Naive thymus-derived CD4-positive, alpha-beta T cell (primary cell): ENCODE data around the gene CAND2. TPM values are rescaled to one million over a fixed set of nuclear protein-coding genes. Genes with fewer than 3 reads are reported as not detected.
A peak's percentile ranks its signal among the peaks of the same experiment; 100 is the strongest.

Experiments used
- ATAC-seq: fragments of 150-1000 bp; cut with Tn5 transposase; 2 replicates; pipeline ENCODE4 v1.10.0; 2021; ENCODE audit warnings: mild to moderate bottlenecking, moderate library complexity
- CTCF ChIA-PET: fragments of 350-600 bp; sonication (Branson Sonifier 250); formaldehyde crosslinking; loops from one replicate; lab custom pipeline; 2021; ENCODE audit warnings: antibody characterized with exemption; lab: Charles Lee
- POLR2A ChIA-PET: fragments of 350-600 bp; sonication (Branson Sonifier 250); formaldehyde crosslinking; loops from one replicate; lab custom pipeline; 2021; ENCODE audit warnings: antibody characterized with exemption, inconsistent platforms; lab: Charles Lee
- DNase-seq, 9 donors: peaks; one replicate each; pipeline versions ENCODE4 v3.0.0 to v3.0.0-alpha.2; 2020 to 2022; ENCODE audit warnings: mixed read lengths in 1 of 9
- H3K27ac ChIP-seq: one replicate; pipeline ENCODE4 v1.7.0; 2013; ENCODE audit warnings: mild to moderate bottlenecking, low read depth, low read length, moderate library complexity
- H3K27me3 ChIP-seq, 2 donors: one replicate each; pipeline ENCODE4 v1.7.0; 2013; ENCODE audit warnings: low read length in 2 of 2, mild to moderate bottlenecking in 2 of 2, moderate library complexity in 2 of 2; ENCODE audit not compliant: control insufficient read depth in 2 of 2, insufficient read depth in 2 of 2
- H3K36me3 ChIP-seq, 3 experiments: 1 replicate in 2 of 3; 2 replicates in 1 of 3; pipeline ENCODE4 v1.7.0; 2013; ENCODE audit warnings: low read length in 3 of 3, mild to moderate bottlenecking in 3 of 3, moderate library complexity in 1 of 3; ENCODE audit not compliant: insufficient read depth in 3 of 3, control insufficient read depth in 2 of 3
- H3K4me1 ChIP-seq, 2 donors: one replicate each; pipeline ENCODE4 v1.7.0; 2013; ENCODE audit warnings: low read length in 2 of 2, mild to moderate bottlenecking in 2 of 2, moderate library complexity in 1 of 2; ENCODE audit not compliant: control insufficient read depth in 2 of 2, insufficient read depth in 2 of 2
- H3K4me3 ChIP-seq: 2 replicates; pipeline ENCODE4 v1.7.0; 2013; ENCODE audit warnings: mild to moderate bottlenecking, low read length
- H3K9me3 ChIP-seq, 3 experiments: 1 replicate in 2 of 3; 2 replicates in 1 of 3; pipeline ENCODE4 v1.7.0; 2013; ENCODE audit warnings: low read length in 3 of 3; ENCODE audit not compliant: control insufficient read depth in 2 of 3
- H3K27ac Mint-ChIP-seq, 9 donors: one replicate each; pipeline ENCODE4 v1.8.0; 2020 to 2022; ENCODE audit warnings: mixed read lengths in 9 of 9, mild to moderate bottlenecking in 8 of 9, moderate library complexity in 5 of 9, inconsistent platforms in 2 of 9
- H3K27me3 Mint-ChIP-seq, 5 donors: one replicate each; pipeline ENCODE4 v1.8.0; 2021 to 2022; ENCODE audit warnings: mixed read lengths in 5 of 5, mild to moderate bottlenecking in 1 of 5
- H3K36me3 Mint-ChIP-seq, 5 donors: one replicate each; pipeline ENCODE4 v1.8.0; 2020 to 2022; ENCODE audit warnings: mixed read lengths in 5 of 5, mild to moderate bottlenecking in 3 of 5, inconsistent platforms in 1 of 5
- H3K4me1 Mint-ChIP-seq, 7 donors: one replicate each; pipeline ENCODE4 v1.8.0; 2020 to 2022; ENCODE audit warnings: mixed read lengths in 7 of 7, mild to moderate bottlenecking in 3 of 7, inconsistent platforms in 1 of 7
- H3K4me3 Mint-ChIP-seq, 10 donors: one replicate each; pipeline ENCODE4 v1.8.0; 2020 to 2022; ENCODE audit warnings: mild to moderate bottlenecking in 10 of 10, mixed read lengths in 10 of 10, moderate library complexity in 6 of 10, inconsistent platforms in 2 of 10
- H3K9me3 Mint-ChIP-seq, 11 donors: one replicate each; pipeline ENCODE4 v1.8.0; 2020 to 2022; ENCODE audit warnings: mixed read lengths in 11 of 11, mild to moderate bottlenecking in 4 of 11, inconsistent platforms in 1 of 11, moderate library complexity in 1 of 11
- intact Hi-C, 2 donors: fragments of 100-400 bp; cut with micrococcal nuclease; formaldehyde crosslinking; loops; one replicate each; pipeline ENCODE4 v1.15.1; 2023
- polyA plus RNA-seq, 2 donors: library from polyadenylated mRNA; unstranded; fragments of 300-500 nt; fragmentation: Illumina TruSeq; gene quantifications; one replicate each; pipeline ENCODE4 v1.2.3, GENCODE V29; 2021
- total RNA-seq, 6 experiments: library from RNA in 5 of 6; stranded (reverse) in 5 of 6; gene quantifications; 1 replicate in 5 of 6; 2 replicates in 1 of 6; pipeline ENCODE4 v1.2.3 and lab custom pipeline; 2021 to 2026

The CAND2 gene
- total and polyA plus RNA-seq, 7 experiments from 2014 or later, result 0.15 to 8.2 (median 4.3) TPM

DNA sequence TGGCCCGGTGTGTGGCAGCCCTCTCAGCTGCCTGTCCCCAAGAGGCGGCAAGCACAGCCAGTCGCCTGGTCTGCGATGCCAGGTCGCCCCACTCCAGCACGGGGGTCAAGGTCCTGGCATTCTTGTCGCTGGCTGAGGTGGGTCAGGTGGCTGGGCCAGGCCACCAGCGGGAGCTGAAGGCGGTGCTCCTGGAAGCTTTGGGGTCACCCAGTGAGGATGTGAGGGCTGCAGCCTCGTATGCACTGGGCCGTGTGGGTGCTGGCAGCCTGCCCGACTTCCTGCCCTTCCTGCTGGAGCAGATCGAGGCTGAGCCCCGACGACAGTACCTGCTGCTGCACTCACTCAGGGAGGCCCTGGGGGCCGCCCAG is 20.8 kb downstream of the CAND2 start:
- POLR2A ChIA-PET, result no interaction called here
- ATAC-seq (peak; percentile 24), DNase-seq (no peak)
- H3K4me3 ChIP-seq, result no peak overlapping the region
- peaks cover 0 to 20% (median 0%) of the 10 kb centered on the region in 3 experiments for H3K36me3 ChIP-seq
- H3K27me3 ChIP-seq, result no peaks in the 10 kb centered on the region
- CTCF ChIA-PET, result no interaction called here
- no peaks in the 10 kb centered on the region for H3K9me3 ChIP-seq
- H3K27me3 Mint-ChIP-seq, result peaks cover 0 to 2% (median 0%) of the 10 kb centered on the region in 5 donors
- H3K4me1 ChIP-seq, result no peaks in the 10 kb centered on the region
- H3K9me3 Mint-ChIP-seq, result no peaks in the 10 kb centered on the region
- no peak overlapping the region for H3K27ac Mint-ChIP-seq
- H3K27ac ChIP-seq, result no peak overlapping the region
- intact Hi-C loops, result no loop called here
- H3K4me3 Mint-ChIP-seq, result no peak overlapping the region
- H3K4me1 Mint-ChIP-seq, result no peaks in the 10 kb centered on the region
- H3K36me3 Mint-ChIP-seq, result peaks cover 0 to 12% (median 0%) of the 10 kb centered on the region in 5 donors

DNA sequence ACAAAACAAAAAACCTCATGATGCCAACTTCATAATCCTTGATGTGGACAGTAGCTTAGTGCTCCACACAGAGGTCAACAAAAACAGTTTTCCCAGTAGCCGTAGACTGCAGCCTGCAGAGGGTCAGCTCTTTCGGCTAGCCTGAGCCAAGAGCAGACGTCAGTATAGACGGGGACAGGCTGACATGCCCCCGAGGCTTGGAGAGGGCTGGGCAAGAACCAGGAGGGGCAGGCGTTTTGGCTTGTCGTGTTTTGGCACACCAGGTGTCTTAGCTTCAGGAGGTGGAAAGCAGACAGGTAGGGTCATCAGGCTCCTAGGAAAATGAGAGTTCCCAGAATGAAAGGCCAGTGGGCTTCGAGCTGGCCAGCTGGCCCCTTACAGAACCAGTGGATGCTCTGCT is 21.8 kb downstream of the CAND2 start:
- Mint-ChIP-seq H3K4me3 (no peak overlapping the region), H3K27me3 (peaks cover 0 to 2% (median 0%) of the 10 kb centered on the region in 5 donors), H3K27ac (no peak overlapping the region), H3K4me1 (no peaks in the 10 kb centered on the region), H3K9me3 (no peaks in the 10 kb centered on the region), H3K36me3 (peaks cover 0 to 12% (median 0%) of the 10 kb centered on the region in 5 donors)
- Histone ChIP-seq H3K4me3 (no peak overlapping the region), H3K27me3 (no peaks in the 10 kb centered on the region), H3K4me1 (no peaks in the 10 kb centered on the region), H3K9me3 (no peaks in the 10 kb centered on the region), H3K27ac (no peak overlapping the region), H3K36me3 (peaks cover 0 to 20% (median 0%) of the 10 kb centered on the region in 3 experiments)
- CTCF ChIA-PET, result no interaction called here
- POLR2A ChIA-PET, result no interaction called here
- intact Hi-C loops, result no loop called here
- no peak for ATAC-seq
- DNase-seq, result no peak

DNA sequence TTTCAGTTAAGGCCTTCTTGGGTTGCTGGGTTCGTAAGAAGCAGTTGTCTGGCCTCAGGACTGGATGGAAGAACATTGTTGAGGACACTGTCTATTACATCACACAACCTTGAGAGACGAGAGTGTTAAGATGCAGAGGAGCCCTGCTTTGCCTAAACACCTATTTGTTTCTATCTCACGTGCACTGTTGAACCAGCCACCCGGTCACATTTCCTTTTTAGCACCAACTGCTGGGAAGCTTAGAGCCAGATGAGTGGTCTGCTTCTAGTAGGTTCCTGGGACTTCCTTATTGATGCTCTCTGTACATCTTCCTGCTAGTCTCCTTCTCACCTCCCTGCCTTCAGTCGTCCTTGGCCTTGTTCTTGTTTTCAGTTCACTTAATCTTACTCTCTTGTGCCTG is 22.3 kb downstream of the CAND2 start:
- H3K27me3 Mint-ChIP-seq, result peaks cover 0 to 2% (median 0%) of the 10 kb centered on the region in 5 donors
- no peaks in the 10 kb centered on the region for H3K9me3 Mint-ChIP-seq
- intact Hi-C loops, result no loop called here
- Histone ChIP-seq H3K4me1 (no peaks in the 10 kb centered on the region), H3K9me3 (no peaks in the 10 kb centered on the region), H3K4me3 (no peak overlapping the region), H3K27me3 (no peaks in the 10 kb centered on the region), H3K27ac (no peak overlapping the region), H3K36me3 (peaks cover 0 to 20% (median 0%) of the 10 kb centered on the region in 3 experiments)
- H3K36me3 Mint-ChIP-seq, result peaks cover 0 to 12% (median 0%) of the 10 kb centered on the region in 5 donors
- H3K27ac Mint-ChIP-seq, result peak overlapping the region in 1 of 9 donors; percentile 47
- DNase-seq (no peak), ATAC-seq (no peak)
- ChIA-PET CTCF (no interaction called here), POLR2A (interaction anchor here (0.6 kb wide), 1 partner anchor 23 kb away, joined by 3 read pairs; no protein-coding TSS in a partner anchor)
- no peaks in the 10 kb centered on the region for H3K4me1 Mint-ChIP-seq
- H3K4me3 Mint-ChIP-seq, result no peak overlapping the region

DNA sequence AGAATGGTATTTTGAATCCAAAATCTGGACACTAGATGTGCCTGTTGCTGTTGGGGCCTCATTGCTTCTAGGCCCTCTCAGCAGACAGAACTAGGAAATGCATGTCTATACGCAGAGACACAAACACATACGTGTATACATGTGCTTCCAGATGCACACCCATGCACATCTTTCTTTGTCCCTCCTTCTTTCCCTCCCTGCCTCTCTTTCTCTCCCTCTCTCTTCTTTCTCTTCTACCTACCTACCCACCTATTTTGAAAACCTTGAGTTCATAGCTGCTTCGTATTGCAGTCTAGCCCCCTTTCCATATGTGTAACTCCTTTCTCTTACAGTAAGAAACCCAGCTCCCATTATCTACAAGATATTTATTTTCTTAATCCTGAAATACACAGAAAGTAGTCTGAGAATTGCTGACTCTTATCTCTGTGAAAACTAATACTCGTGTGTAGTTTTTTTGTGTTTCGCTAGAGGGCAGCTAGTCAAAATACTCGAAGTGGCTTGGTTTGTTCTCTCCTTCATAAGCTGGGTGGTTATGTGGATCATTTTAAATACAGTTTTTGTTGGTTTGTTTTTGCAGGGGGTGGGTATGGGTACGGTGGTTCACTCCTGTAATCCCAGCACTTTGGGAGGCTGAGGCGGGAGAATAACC is 26.4 kb downstream of the CAND2 start:
- DNase-seq (no peak), ATAC-seq (no peak)
- Mint-ChIP-seq H3K36me3 (peaks cover 0 to 12% (median 0%) of the 10 kb centered on the region in 5 donors), H3K4me3 (no peak overlapping the region), H3K4me1 (no peaks in the 10 kb centered on the region), H3K27me3 (peaks cover 0 to 2% (median 0%) of the 10 kb centered on the region in 5 donors), H3K9me3 (no peaks in the 10 kb centered on the region), H3K27ac (peak overlapping the region in 1 of 9 donors; percentile 56)
- no peaks in the 10 kb centered on the region for H3K9me3 ChIP-seq
- H3K27me3 ChIP-seq, result no peaks in the 10 kb centered on the region
- intact Hi-C loops, result no loop called here
- ChIA-PET CTCF (interaction anchor here (0.5 to 0.6 kb wide), 2 partner anchors 11 to 46 kb away, joined by 3 to 4 read pairs; no protein-coding TSS in a partner anchor), POLR2A (interaction anchor here (1.0 kb wide), 1 partner anchor 19 kb away, joined by 4 read pairs; no protein-coding TSS in a partner anchor)
- no peak overlapping the region for H3K27ac ChIP-seq
- no peaks in the 10 kb centered on the region for H3K4me1 ChIP-seq
- H3K4me3 ChIP-seq, result no peak overlapping the region
- no peaks in the 10 kb centered on the region for H3K36me3 ChIP-seq

DNA sequence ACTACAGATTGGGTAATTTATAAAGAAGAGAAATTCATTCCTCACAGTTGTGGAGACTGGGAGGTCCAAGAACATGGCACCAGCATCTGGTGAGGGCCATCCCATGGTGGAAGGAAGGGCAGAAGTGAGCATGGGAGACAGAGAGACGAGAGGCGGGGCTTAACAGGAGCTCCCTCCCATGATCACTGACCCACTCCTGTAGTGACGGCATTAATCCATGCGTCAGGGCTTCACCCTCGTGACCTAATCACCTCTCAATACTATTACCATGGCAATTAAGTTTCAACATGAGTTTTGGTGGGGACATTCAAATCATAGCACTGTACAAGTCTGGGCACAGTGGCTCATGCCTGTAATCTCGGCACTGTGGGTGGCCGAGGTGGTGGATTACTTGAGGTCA is 27.8 kb downstream of the CAND2 start:
- no peaks in the 10 kb centered on the region for H3K27me3 ChIP-seq
- Mint-ChIP-seq H3K4me3 (no peak overlapping the region), H3K4me1 (no peaks in the 10 kb centered on the region), H3K27ac (no peak overlapping the region), H3K36me3 (peaks cover 0 to 12% (median 0%) of the 10 kb centered on the region in 5 donors), H3K9me3 (no peaks in the 10 kb centered on the region), H3K27me3 (no peaks in the 10 kb centered on the region)
- ATAC-seq, result no peak
- no peaks in the 10 kb centered on the region for H3K36me3 ChIP-seq
- no peak for DNase-seq
- no peak overlapping the region for H3K4me3 ChIP-seq
- CTCF ChIA-PET, result no interaction called here
- no peak overlapping the region for H3K27ac ChIP-seq
- intact Hi-C loops, result no loop called here
- no peaks in the 10 kb centered on the region for H3K9me3 ChIP-seq
- H3K4me1 ChIP-seq, result no peaks in the 10 kb centered on the region
- POLR2A ChIA-PET, result no interaction called here

DNA sequence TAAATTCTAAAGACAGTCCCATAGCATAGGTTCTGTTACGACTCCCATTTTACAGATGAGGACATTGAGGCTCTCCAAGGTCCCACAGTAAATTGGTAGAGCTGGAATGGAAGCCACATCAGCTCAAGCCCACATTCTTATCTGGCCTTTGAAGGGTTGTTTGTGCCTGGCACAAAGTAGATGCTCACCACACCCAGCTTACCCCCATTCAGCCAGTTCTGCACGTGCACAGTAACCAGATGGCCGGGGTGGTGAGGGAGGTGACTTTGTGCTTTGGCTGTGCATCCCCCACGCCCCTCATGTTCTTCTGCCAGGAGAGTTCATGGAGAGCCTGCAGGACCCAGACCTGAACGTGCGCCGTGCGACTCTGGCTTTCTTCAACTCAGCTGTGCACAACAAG is 28.7 kb downstream of the CAND2 start:
- Mint-ChIP-seq H3K36me3 (peaks cover 0 to 12% (median 0%) of the 10 kb centered on the region in 5 donors), H3K4me3 (no peak overlapping the region), H3K27me3 (no peaks in the 10 kb centered on the region), H3K27ac (no peak overlapping the region), H3K9me3 (no peaks in the 10 kb centered on the region), H3K4me1 (no peaks in the 10 kb centered on the region)
- intact Hi-C loops, result no loop called here
- Histone ChIP-seq H3K9me3 (no peaks in the 10 kb centered on the region), H3K36me3 (no peaks in the 10 kb centered on the region), H3K4me1 (no peaks in the 10 kb centered on the region), H3K27ac (no peak overlapping the region), H3K27me3 (no peaks in the 10 kb centered on the region), H3K4me3 (no peak overlapping the region)
- CTCF ChIA-PET, result no interaction called here
- DNase-seq, result no peak
- POLR2A ChIA-PET, result no interaction called here
- no peak for ATAC-seq

DNA sequence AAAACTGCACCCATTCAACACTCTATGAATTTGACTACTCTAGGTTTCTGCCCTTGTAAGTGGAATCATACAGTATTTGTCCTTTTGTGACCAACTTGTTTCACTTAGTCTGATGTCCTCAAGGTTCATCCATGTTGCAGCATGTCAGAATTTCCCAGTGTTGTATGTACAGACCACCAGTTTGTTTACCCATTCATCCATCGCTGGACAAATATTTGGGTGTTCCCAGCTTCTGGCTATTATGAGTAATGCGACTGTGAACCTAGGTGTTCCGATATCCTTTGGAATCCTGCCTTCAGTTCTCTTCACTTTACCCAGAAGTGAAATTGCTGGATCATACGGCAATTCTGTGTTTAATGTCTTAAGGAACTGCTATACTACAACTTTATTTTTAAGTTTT is 32.3 kb downstream of the CAND2 start:
- no peaks in the 10 kb centered on the region for H3K27me3 ChIP-seq
- DNase-seq (no peak), ATAC-seq (no peak)
- Mint-ChIP-seq H3K36me3 (peaks cover 0 to 16% (median 7%) of the 10 kb centered on the region in 5 donors), H3K27ac (peak overlapping the region in 1 of 9 donors; percentile 46), H3K9me3 (no peaks in the 10 kb centered on the region), H3K27me3 (no peaks in the 10 kb centered on the region), H3K4me1 (peaks cover 0 to 2% (median 0%) of the 10 kb centered on the region in 7 donors), H3K4me3 (no peak overlapping the region)
- CTCF ChIA-PET, result no interaction called here
- no peak overlapping the region for H3K27ac ChIP-seq
- no peak overlapping the region for H3K4me3 ChIP-seq
- no peaks in the 10 kb centered on the region for H3K9me3 ChIP-seq
- POLR2A ChIA-PET, result no interaction called here
- peaks cover 0 to 29% (median 0%) of the 10 kb centered on the region in 3 experiments for H3K36me3 ChIP-seq
- intact Hi-C loops, result no loop called here
- no peaks in the 10 kb centered on the region for H3K4me1 ChIP-seq
